Left renal cortex interstitium (tissue), 4 donors: Measurements from ENCODE around the gene BNIP3. TPM values are rescaled to one million over a fixed set of nuclear protein-coding genes. Genes with fewer than 3 reads are reported as not detected.
"Not testable (repeated sequence)": the region's sequence is repeated elsewhere in the genome, so short reads cannot be mapped to it uniquely, and the experiment has no call there.

Source experiments
- DNase-seq, 4 donors: peaks; one replicate each; pipeline ENCODE4 v3.0.0-alpha.2; 2013; ENCODE audit warnings: low read depth in 4 of 4, low spot score in 2 of 4, missing footprints in 1 of 4
- polyA plus RNA-seq, 4 donors: library from polyadenylated mRNA; unstranded; fragments of 120-200 nt; gene quantifications; one replicate each; pipeline ENCODE4 v1.2.1, GENCODE V29; 2013; ENCODE audit not compliant: insufficient read length in 4 of 4

BNIP3 gene
- polyA plus RNA-seq, 4 donors = 67.2 to 86.7 (median 75.9) TPM

GRCh38 chr10:131959841-131960240 is 21.9 kb downstream of the BNIP3 start:
- no peak for DNase-seq

GRCh38 chr10:131955591-131956340 is 26.0 kb downstream of the BNIP3 start:
- no peak for DNase-seq

DNA sequence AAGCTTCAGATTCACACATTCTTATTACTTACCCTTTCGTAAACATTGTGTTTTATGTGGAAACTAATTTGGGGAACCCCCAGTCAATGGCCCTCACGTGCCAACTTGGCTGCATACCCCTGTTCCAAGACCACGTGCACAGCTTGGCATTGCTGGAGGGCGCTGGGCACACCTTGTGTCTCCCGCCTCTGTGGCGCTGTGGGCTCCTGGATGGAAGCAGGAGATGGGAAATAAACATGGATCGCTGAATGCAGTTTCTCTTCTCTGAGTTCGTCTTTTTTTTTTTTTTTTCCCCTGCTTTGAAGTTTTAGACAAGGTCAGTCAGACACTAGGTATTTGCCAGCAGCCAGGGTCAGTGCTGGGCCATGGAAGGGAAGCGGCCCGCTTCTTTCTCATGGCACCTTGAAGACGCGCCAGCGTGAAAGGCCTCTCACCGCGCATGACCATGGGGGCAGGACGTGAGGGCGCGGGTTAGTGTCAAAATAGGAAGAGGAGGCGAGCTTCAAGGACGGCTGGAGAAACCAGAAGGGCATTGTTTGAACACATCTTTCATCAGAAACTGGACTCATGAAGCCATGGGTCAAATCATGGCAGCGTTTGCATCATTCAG is 27.3 kb downstream of the BNIP3 start:
- no peak for DNase-seq

DNA sequence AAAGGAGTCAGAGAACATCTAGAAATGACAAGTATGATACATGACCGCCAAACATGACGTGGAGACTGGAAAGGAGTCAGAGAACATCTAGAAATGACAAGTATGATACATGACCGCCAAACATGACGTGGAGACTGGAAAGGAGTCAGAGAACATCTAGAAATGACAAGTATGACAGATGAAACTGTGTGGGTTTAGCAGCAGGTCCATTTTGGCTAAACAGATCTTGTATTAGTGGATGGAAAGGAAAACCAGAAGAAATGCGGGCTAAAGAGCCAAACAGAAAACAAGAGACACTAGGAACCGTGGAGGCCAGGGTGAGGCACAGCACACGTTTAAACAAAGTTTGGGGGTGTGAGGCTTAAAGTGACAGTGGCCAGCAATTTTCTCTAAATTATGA is 31.8 kb downstream of the BNIP3 start:
- not testable (repeated sequence) for DNase-seq

- DNase-seq = no peak
These were observed 32.5 kb downstream of the BNIP3 start for GRCh38 chr10:131949041-131949862.

DNA sequence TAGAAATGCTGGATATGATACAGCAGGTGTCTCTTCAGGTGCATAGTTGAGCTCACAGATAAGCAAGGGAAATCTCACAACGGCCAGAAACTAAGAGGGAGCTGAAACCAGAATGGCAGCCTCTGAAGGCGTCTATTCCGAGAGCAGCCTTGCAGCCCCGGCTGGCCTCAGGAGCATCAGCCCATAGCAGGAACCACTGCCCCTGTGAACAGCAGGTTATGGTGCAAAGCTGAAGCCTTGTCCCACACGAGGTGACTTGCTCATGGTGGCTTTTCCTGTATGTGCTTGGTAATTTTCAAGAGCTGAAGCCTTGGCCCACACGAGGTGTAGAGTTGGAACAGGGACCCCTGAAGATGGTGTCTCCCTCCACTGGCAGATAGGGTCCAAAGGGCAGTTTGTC is 33.2 kb downstream of the BNIP3 start:
- DNase-seq = no peak

GRCh38 chr10:131947631-131948347 is 33.9 kb downstream of the BNIP3 start:
- no peak for DNase-seq

DNA sequence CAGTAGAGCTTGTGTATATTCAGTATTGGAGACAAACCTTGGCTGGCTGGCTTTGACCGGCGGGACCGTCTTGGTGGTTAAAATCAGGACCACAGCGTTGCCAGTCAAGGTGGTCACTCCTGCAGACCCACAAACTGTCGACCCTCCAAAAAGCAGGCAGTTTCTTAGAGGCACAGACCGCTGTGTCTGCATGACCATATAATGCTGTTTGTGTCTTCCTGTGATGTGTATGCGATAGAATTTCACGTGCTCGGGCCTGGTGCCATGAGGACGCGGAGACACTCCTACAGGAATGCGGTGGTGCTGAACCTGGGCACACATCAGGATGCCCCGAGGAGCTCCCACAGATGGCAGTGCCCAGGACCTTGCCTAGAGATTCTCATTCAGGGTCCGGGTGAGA is 34.8 kb downstream of the BNIP3 start:
- no peak for DNase-seq

DNA sequence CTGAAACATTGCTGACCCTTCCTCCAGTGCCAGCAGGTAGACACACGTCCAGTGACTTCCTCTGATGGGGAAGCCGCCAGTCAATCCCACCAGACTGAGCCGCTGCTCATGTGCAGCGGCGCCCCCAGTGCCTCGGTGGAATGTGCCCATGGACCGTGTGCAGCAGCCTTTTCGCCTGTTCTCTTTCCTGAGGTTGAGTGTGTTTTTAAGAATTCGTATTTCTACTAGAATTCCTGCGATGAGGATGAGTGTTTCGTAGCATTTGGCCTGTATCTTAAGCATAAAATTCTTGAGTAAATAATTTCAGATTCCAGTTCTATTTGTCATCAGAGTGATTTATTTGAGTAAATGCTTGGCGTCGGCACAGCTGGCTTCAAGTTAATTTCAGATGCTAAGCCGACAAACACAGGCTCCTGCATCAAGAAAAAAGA is 35.4 kb downstream of the BNIP3 start:
- no peak for DNase-seq

DNA sequence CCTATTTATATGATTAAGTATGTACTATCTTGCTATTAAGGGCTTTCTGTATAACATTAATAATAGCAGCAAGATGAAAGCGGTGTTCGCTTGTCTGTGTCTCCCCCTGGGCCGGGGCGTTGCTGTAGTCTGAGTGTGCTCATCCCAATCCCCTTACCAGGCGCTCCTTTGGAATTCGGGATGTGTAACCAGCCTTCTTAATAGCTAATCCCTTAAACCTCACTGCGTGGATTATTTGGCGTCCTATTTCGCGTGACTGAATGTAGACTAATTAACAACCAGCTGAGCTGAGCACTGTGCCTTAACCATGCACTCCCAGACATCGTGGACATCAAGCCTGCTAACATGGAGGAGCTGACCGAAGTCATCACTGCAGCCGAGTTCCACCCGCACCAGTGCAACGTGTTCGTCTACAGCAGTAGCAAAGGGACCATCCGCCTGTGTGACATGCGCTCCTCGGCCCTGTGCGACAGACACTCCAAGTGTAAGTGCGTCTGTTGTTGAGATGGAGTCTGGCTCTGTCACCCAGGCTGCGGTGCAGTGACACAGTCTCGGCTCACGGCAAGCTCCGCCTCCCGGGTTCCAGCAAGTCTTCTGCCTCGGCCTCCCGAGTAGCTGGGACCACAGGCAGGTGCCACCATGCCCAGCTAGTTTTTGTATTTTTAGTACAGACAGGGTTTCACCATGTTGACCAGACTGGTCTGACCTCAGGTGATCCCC is 36.6 kb downstream of the BNIP3 start:
- no peak for DNase-seq

DNA sequence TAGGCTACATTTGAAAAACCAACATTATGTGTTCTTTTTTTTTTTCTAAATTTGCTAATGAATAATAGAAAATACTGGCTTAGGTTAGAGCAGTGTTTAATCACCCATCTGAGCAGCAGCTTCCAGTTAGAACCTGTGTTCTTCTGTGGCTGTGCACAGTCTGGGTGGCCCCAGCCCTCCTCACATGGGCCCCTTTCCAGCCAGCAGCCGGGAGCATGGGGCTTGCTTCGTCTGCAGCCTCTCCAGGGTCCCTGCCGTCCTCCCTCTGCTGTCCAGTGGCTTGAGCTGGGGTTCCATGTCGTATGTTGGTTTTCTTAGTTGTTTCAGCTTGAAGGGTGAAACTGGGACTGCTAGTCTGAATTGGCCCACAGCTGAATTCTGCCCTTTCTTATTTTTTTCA is 37.3 kb downstream of the BNIP3 start:
- no peak for DNase-seq

GRCh38 chr10:131943021-131943814 is 38.5 kb downstream of the BNIP3 start:
- no peak for DNase-seq

- DNase-seq = no peak
These were observed 39.3 kb downstream of the BNIP3 start for GRCh38 chr10:131942455-131942854.

GRCh38 chr10:131938681-131939080 is 43.0 kb downstream of the BNIP3 start:
- DNase-seq = no peak

DNA sequence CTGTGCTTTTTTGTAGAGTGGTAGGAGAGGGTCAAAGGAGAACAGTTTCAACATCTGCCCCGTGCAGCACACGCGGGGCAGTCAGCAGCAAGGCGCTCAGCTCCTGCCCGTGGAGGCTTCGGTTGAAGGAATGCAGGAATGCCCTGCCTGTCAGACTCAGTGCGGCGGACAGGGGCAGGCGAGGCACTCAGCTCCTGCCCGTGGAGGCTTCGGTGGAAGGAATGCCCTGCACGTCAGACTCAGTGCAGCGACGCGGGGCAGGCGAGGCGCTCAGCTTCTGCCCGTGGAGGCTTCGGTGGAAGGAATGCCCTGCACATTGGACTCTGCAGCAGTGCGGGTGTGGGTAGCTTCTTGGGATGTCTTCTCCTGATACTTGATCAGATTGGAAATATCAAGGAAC is 43.9 kb downstream of the BNIP3 start:
- peak in 1 of 4 donors; percentile 28 for DNase-seq

DNA sequence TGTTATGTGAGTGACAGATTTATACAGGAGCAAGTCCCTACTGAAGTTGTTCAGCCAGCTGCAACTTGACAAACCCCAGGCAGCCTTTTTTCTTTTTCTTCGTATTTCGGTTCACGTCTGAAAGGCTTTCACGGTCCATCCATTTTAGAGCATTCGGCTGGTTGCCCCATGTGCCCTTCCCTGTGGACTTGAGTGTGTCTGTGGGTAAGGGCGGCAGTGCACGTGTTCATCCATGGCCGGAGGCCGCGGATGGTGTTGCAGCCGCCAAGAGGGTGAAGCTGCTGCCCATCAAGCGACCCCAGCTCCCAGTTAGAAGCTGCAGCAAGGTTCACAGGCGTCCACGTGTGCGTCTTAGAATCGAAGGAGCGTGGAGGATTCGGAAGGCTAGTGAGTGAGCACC is 45.0 kb downstream of the BNIP3 start:
- DNase-seq = no peak

DNA sequence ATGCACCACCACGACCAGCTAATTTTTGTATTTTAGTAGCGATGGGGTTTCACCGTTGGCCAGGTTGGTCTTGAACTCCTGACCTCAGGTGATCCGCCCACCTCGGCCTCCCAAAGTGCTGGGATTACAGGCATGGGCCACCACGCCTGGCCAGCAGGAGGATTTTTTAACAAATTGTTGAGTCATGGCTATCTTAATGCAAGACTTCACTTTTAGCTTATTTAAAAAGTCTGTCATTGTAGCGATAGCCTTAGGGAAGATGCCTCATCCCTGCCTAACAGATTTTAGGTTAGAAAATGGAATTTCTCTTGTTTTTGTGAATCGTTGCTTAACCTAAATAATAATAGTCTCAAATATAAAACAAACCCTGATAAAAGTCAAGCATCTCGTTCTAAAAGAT is 45.4 kb downstream of the BNIP3 start:
- no peak for DNase-seq

DNA sequence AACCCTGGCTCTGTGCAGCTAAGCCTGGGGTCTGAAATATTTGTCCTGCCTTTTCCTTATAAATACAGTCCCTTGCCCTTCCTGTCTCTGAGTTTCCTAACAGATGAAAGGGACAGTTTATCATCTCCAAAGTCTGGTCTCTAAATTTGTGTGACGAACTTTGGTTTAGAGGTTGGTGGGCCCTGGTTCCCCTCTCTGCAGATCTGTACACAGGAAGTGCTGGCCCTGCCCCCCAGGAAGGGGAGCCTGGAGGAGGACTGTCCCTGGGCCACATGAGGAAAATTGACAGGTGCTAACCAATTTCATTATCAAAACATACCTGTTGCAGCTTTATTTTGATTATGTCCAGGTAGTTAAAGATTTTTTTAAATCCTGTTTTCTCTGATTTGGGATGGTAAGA is 46.5 kb downstream of the BNIP3 start:
- DNase-seq = no peak

GRCh38 chr10:131934769-131935168 is 47.0 kb downstream of the BNIP3 start:
- no peak for DNase-seq
